Erythroblast (primary cell): Measurements from ENCODE around the gene C1QTNF8.

Experiments
- GATA1 ChIP-seq: IDR thresholded peaks from 2 replicates; pipeline ENCODE4 v1.6.1; 2011; ENCODE audit warnings: low read depth, mild to moderate bottlenecking, control low read depth, low read length, moderate library complexity
- POLR2A ChIP-seq: IDR thresholded peaks from 2 replicates; pipeline ENCODE4 v1.6.1; 2011; ENCODE audit warnings: mild to moderate bottlenecking, low read length

GRCh38 chr16:1070864-1071408 lies 25.1 kb downstream of the C1QTNF8 start:
- TF ChIP-seq POLR2A (no peak), GATA1 (no peak)
